ENCODE data around the gene MTHFS. TPM values are rescaled to one million over a fixed set of nuclear protein-coding genes. Genes with fewer than 3 reads are reported as not detected.
"Not testable (repeated sequence)": the region's sequence is repeated elsewhere in the genome, so short reads cannot be mapped to it uniquely, and the experiment has no call there.

The MTHFS gene
- total and polyA plus RNA-seq, 8 donors, result 19.8 to 53.1 (median 28.6) TPM

DNA sequence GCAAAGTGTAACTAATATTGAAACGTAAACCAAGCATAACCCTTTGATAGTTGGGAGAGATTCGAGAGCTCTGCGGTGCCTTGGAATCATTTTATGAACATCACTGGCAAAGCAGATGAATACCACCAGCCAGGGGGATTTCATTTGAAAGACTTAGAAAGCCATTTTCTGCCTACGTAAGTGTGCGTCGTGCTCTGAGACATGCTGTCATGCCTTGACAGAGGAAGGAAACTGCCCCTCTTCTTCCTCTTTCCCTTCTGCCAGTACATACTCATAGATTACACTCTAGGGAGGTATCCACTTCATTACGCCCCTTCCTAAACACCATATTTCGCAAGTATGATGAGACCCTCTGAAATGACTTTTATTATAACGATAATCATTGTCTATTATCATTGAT, 3.3 kb upstream of the MTHFS start:
- ATAC-seq (no peak), DNase-seq (no peak), FAIRE-seq (no peak)
- WGBS, 2 donors, result 94 to 95% methylated on average over 9 of the region's 9 CpGs
- Histone ChIP-seq H3K4me1 (peaks cover 0 to 6% (median 3%) of the 10 kb centered on the region in 3 donors), H3K4me3 (no peak overlapping the region), H3K27me3 (no peaks in the 10 kb centered on the region), H3K9me3 (no peaks in the 10 kb centered on the region), H3K36me3 (no peaks in the 10 kb centered on the region), H3K27ac (no peak overlapping the region)
- TF ChIP-seq, protein P1, sequence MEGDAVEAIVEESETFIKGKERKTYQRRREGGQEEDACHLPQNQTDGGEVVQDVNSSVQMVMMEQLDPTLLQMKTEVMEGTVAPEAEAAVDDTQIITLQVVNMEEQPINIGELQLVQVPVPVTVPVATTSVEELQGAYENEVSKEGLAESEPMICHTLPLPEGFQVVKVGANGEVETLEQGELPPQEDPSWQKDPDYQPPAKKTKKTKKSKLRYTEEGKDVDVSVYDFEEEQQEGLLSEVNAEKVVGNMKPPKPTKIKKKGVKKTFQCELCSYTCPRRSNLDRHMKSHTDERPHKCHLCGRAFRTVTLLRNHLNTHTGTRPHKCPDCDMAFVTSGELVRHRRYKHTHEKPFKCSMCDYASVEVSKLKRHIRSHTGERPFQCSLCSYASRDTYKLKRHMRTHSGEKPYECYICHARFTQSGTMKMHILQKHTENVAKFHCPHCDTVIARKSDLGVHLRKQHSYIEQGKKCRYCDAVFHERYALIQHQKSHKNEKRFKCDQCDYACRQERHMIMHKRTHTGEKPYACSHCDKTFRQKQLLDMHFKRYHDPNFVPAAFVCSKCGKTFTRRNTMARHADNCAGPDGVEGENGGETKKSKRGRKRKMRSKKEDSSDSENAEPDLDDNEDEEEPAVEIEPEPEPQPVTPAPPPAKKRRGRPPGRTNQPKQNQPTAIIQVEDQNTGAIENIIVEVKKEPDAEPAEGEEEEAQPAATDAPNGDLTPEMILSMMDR (IDR thresholded peaks at IDR 0.05), result no peak
- intact Hi-C loops (cut with DNase I), result no loop called here

DNA sequence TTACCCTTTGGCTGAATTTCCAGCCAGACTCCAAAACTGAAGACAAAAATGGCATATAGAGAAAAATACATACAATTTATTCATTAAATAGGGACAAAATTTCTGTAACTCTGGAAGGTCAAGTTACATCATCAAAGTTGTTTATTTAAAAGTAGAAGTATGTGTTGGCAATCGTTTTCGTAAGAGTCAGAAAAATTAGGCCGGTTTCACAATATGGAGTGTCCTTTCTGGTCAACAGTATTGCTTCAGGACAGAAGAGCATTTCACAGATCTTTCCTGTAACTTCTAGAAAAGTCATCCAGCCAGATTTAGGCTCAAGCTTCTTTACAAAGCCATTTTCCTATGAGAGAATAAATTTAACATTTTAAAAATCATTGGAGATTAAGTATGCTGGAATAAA, 2.0 kb upstream of the MTHFS start:
- H3K36me3 ChIP-seq; DNase-seq; H3K4me3 ChIP-seq; H3K4me1 ChIP-seq; H3K9me3 ChIP-seq; ATAC-seq; FAIRE-seq; intact Hi-C loops (cut with DNase I); H3K27me3 ChIP-seq: not testable (repeated sequence)
- WGBS, 2 donors, result 65 to 76% methylated on average over 3 of the region's 3 CpGs
- H3K27ac ChIP-seq, result peak overlapping the region in 2 of 4 donors; percentile 20 to 99

- WGBS, 2 donors, result 89 to 96% methylated on average over 4 of the region's 4 CpGs
- no peak for DNase-seq
- no peak for FAIRE-seq
- TF ChIP-seq, protein P1 (IDR thresholded peaks at IDR 0.05), result no peak
- intact Hi-C loops (cut with DNase I), result no loop called here
- Histone ChIP-seq H3K27ac (peak overlapping the region in 2 of 4 donors; percentile 20 to 99), H3K4me3 (no peak overlapping the region), H3K36me3 (no peaks in the 10 kb centered on the region), H3K27me3 (no peaks in the 10 kb centered on the region), H3K9me3 (no peaks in the 10 kb centered on the region), H3K4me1 (peaks cover 0 to 9% (median 5%) of the 10 kb centered on the region in 3 donors)
- ATAC-seq, result no peak
Observed at GRCh38 chr15:79898369-79898768, 1.6 kb upstream of the MTHFS start.

DNA sequence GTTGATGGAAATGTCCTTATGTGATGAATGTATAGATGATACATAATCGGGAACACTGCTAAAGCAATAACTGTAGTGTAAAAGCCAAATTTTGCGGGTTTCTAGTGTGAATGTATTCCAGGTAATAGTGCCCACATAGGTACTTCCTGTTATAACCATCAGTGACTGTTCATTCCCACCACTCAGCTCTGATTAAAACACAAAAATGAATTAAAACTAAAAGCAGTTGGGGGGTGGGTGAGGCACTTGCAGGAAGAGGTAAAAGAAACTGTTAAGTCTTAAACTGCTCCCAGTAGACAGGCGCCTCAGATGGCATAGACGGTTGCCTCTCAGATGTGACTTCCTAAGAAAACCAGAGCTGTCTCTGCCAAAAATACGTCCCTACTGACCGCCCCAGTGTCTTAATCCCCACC, 893 bp upstream of the MTHFS start:
- ATAC-seq, result no peak
- Histone ChIP-seq H3K36me3 (no peaks in the 10 kb centered on the region), H3K27ac (peak overlapping the region; percentile 83 to 99 (median 97)), H3K9me3 (no peaks in the 10 kb centered on the region), H3K27me3 (no peaks in the 10 kb centered on the region), H3K4me1 (peaks cover 0 to 9% (median 5%) of the 10 kb centered on the region in 3 donors), H3K4me3 (peak overlapping the region in 3 of 4 donors; percentile 67 to 75 (median 73))
- TF ChIP-seq, protein P1 (IDR thresholded peaks at IDR 0.05), result no peak
- WGBS, 2 donors, result 66 to 69% methylated on average over 6 of the region's 6 CpGs
- intact Hi-C loops (cut with DNase I), result no loop called here
- DNase-seq, result no peak
- FAIRE-seq, result no peak

GRCh38 chr15:79897380-79897678, 515 bp upstream of the MTHFS start:
- H3K9me3 ChIP-seq, result no peaks in the 10 kb centered on the region
- peaks cover 0 to 3% (median 0%) of the 10 kb centered on the region in 3 donors for H3K36me3 ChIP-seq
- no peak for DNase-seq
- peak overlapping the region; percentile 67 to 87 (median 74) for H3K4me3 ChIP-seq
- ATAC-seq, result peak in 1 of 4 donors; percentile 2
- intact Hi-C loops (cut with DNase I), result no loop called here
- H3K27ac ChIP-seq, result peak overlapping the region; percentile 83 to 99 (median 97)
- TF ChIP-seq, protein P1 (IDR thresholded peaks at IDR 0.05), result no peak
- WGBS, 2 donors, result 2 to 3% methylated on average over 8 of the region's 8 CpGs
- H3K27me3 ChIP-seq, result no peaks in the 10 kb centered on the region
- peaks cover 0 to 9% (median 5%) of the 10 kb centered on the region in 3 donors for H3K4me1 ChIP-seq
- no peak for FAIRE-seq
